GM19043 (cell line): ENCODE data around the gene MARCOL.
"Not testable (repeated sequence)": the region's sequence is repeated elsewhere in the genome, so short reads cannot be mapped to it uniquely, and the experiment has no call there.

Experiments used
- ATAC-seq: cut with Tn5 transposase; IDR thresholded peaks from one replicate; pipeline ENCODE4 v1.9.1; 2021; ENCODE audit warnings: low read depth; ENCODE audit not compliant: unreplicated experiment

The MARCOL gene

GRCh38 chr5:148261221-148261620 is 22.9 kb downstream of the MARCOL start:
- no peak for ATAC-seq

GRCh38 chr5:148267962-148268361 is 29.6 kb downstream of the MARCOL start:
- ATAC-seq = no peak

- no peak for ATAC-seq
Observed at GRCh38 chr5:148268566-148268965, 30.2 kb downstream of the MARCOL start, which contains the start of gene SPINK13. Gene SPINK13 (plus strand): TSS chr5:148268794. CDS start chr5:148270073, 1,279 bp downstream.

- not testable (repeated sequence) for ATAC-seq
Observed at GRCh38 chr5:148275129-148275528, 36.8 kb downstream of the MARCOL start.

- ATAC-seq = not testable (repeated sequence)
Observed at GRCh38 chr5:148280893-148281292, 42.6 kb downstream of the MARCOL start.

- not testable (repeated sequence) for ATAC-seq
Observed at GRCh38 chr5:148281336-148281735, 43.0 kb downstream of the MARCOL start.

- no peak for ATAC-seq
Observed at GRCh38 chr5:148290271-148291195, 52.2 kb downstream of the MARCOL start.
